ENCODE results near the gene MRPS24. TPM values are rescaled to one million over a fixed set of nuclear protein-coding genes. Genes with fewer than 3 reads are reported as not detected.
A peak's percentile ranks its signal among the peaks of the same experiment; 100 is the strongest.

MRPS24 gene
- total and polyA plus RNA-seq, 2 of the 13 experiments (the other 11 are each of a cell fraction or from before 2014, with no cell fraction given): 135 to 162 TPM

- Histone ChIP-seq H4K20me1 (ENCODE audit: insufficient read depth, low read length) (no peaks in the 10 kb centered on the region), H3K36me3 (replicated peaks in 1 of 2; ENCODE audit: control insufficient read depth in 1 of 2, insufficient read depth in 2 of 2, low read length in 2 of 2) (no peaks in the 10 kb centered on the region), H3K79me2 (ENCODE audit: insufficient read depth, low read length) (no peaks in the 10 kb centered on the region), H3K4me2 (ENCODE audit: low read depth, low read length) (peak overlapping the region; percentile 63), H2AFZ (ENCODE audit: low read length) (peak overlapping the region; percentile 64), H3K9me3 (ENCODE audit: low read length) (no peaks in the 10 kb centered on the region; the same call in 1 of the 2 replicates), H3K9ac (ENCODE audit: insufficient read depth, low read depth, low read length) (no peak overlapping the region; the same call in 1 of the 2 replicates), H3K4me1 (ENCODE audit: insufficient read depth, low read length) (peaks cover 23% of the 10 kb centered on the region), H3K27ac (ENCODE audit: extremely low read length, insufficient read depth, low read length) (no peak overlapping the region), H3K4me3 (replicated peaks in 1 of 3; ENCODE audit: insufficient read depth in 1 of 3, low read depth in 2 of 3, low read length in 3 of 3) (peak overlapping the region in 2 of 3 experiments; percentile 8 to 40; a peak in 4 of 6 replicates), H3K27me3 (ENCODE audit: control insufficient read depth in 1 of 2, insufficient read depth in 2 of 2, low read length in 2 of 2) (no peaks in the 10 kb centered on the region)
- in situ Hi-C loops (cut with HindIII; ENCODE audit: extremely low pct_ligation_motif_present, low pct_unique_long_range_greater_than_20kb) (loop anchor here (5.0 to 25.0 kb wide), 2 partner anchors 252 to 372 kb away; partner anchors contain the start of gene STK17A), intact Hi-C loops (cut with micrococcal nuclease; ENCODE audit: unreplicated experiment) (loop anchor here (10.0 kb wide), 1 partner anchor 380 kb away; no protein-coding TSS in a partner anchor)
- 74% methylated on average over 8 of the region's 8 CpGs for WGBS (ENCODE audit: low lambda C conversion rate)
- POLR2A ChIA-PET: interaction anchor here (0.6 to 1.6 kb wide), 4 partner anchors 61 to 252 kb away, joined by 3 to 4 read pairs (median 4); partner anchors contain the start of genes COA1 and STK17A
- peak; percentile 57 for FAIRE-seq
- CTCF ChIA-PET (ENCODE audit: low intra/inter-chr PET ratio, low total read pairs): no interaction called here
- no peak for DNase-seq (ENCODE audit: low spot score)
- BruUV-seq (replicated peaks): no TSS peak
- no peak for ATAC-seq
- TF ChIP-seq ZFP62 (CRISPR knock-in tag; IDR thresholded peaks at IDR 0.05) (no peak), SAP130 (CRISPR knock-in tag; IDR thresholded peaks at IDR 0.05; ENCODE audit: low read depth) (peak; percentile 55), IRF2 (CRISPR knock-in tag; IDR thresholded peaks at IDR 0.05) (peak; percentile 99), IRF1 (CRISPR knock-in tag; IDR thresholded peaks at IDR 0.05; ENCODE audit: low read depth) (peak; percentile 95; the same call in 1 of the 2 replicates), FOSL2 (CRISPR knock-in tag; IDR thresholded peaks at IDR 0.05) (peak; percentile 50; the same call in 1 of the 2 replicates), ARNTL (CRISPR knock-in tag; IDR thresholded peaks at IDR 0.05) (no peak), ZNF501 (CRISPR knock-in tag; IDR thresholded peaks at IDR 0.05) (no peak), PCBP1 (IDR thresholded peaks at IDR 0.05; ENCODE audit: borderline replicate concordance, low read depth, low read length) (no peak), YEATS4 (CRISPR knock-in tag; IDR thresholded peaks at IDR 0.05; ENCODE audit: borderline replicate concordance) (no peak)
- TF ChIP-seq, protein P1, sequence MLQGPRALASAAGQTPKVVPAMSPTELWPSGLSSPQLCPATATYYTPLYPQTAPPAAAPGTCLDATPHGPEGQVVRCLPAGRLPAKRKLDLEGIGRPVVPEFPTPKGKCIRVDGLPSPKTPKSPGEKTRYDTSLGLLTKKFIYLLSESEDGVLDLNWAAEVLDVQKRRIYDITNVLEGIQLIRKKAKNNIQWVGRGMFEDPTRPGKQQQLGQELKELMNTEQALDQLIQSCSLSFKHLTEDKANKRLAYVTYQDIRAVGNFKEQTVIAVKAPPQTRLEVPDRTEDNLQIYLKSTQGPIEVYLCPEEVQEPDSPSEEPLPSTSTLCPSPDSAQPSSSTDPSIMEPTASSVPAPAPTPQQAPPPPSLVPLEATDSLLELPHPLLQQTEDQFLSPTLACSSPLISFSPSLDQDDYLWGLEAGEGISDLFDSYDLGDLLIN (CRISPR knock-in tag; IDR thresholded peaks at IDR 0.05; ENCODE audit: borderline replicate concordance): no peak
- TF ChIP-seq, protein P2, sequence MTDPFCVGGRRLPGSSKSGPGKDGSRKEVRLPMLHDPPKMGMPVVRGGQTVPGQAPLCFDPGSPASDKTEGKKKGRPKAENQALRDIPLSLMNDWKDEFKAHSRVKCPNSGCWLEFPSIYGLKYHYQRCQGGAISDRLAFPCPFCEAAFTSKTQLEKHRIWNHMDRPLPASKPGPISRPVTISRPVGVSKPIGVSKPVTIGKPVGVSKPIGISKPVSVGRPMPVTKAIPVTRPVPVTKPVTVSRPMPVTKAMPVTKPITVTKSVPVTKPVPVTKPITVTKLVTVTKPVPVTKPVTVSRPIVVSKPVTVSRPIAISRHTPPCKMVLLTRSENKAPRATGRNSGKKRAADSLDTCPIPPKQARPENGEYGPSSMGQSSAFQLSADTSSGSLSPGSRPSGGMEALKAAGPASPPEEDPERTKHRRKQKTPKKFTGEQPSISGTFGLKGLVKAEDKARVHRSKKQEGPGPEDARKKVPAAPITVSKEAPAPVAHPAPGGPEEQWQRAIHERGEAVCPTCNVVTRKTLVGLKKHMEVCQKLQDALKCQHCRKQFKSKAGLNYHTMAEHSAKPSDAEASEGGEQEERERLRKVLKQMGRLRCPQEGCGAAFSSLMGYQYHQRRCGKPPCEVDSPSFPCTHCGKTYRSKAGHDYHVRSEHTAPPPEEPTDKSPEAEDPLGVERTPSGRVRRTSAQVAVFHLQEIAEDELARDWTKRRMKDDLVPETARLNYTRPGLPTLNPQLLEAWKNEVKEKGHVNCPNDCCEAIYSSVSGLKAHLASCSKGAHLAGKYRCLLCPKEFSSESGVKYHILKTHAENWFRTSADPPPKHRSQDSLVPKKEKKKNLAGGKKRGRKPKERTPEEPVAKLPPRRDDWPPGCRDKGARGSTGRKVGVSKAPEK (CRISPR knock-in tag; IDR thresholded peaks at IDR 0.05; ENCODE audit: borderline replicate concordance): no peak
- TF ChIP-seq, protein P3, sequence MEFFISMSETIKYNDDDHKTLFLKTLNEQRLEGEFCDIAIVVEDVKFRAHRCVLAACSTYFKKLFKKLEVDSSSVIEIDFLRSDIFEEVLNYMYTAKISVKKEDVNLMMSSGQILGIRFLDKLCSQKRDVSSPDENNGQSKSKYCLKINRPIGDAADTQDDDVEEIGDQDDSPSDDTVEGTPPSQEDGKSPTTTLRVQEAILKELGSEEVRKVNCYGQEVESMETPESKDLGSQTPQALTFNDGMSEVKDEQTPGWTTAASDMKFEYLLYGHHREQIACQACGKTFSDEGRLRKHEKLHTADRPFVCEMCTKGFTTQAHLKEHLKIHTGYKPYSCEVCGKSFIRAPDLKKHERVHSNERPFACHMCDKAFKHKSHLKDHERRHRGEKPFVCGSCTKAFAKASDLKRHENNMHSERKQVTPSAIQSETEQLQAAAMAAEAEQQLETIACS (CRISPR knock-in tag; IDR thresholded peaks at IDR 0.05): no peak
- TF ChIP-seq, protein P4, sequence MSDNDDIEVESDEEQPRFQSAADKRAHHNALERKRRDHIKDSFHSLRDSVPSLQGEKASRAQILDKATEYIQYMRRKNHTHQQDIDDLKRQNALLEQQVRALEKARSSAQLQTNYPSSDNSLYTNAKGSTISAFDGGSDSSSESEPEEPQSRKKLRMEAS (IDR thresholded peaks at IDR 0.05): 0 out of 2 replicates have a peak, but pooled peaks have one; percentile 44
Observed at GRCh38 chr7:43834463-43835251, 34.7 kb downstream of the MRPS24 start.

Measured in HepG2 (cell line).